CD4-positive, CD25-positive, alpha-beta regulatory T cell (primary cell): ENCODE data around the gene FBXW11. TPM values are rescaled to one million over a fixed set of nuclear protein-coding genes. Genes with fewer than 3 reads are reported as not detected.

Experiments
- ATAC-seq, 2 donors: fragments of 150-1000 bp; cut with Tn5 transposase; one replicate each; pipeline ENCODE4 v1.10.0; 2021; ENCODE audit warnings: low read depth in 2 of 2, moderate number of reproducible peaks in 2 of 2, moderate library complexity in 1 of 2
- DNase-seq, 3 donors: peaks; one replicate each; pipeline versions ENCODE4 v3.0.0 to v3.0.0-alpha.2; 2012 to 2022; ENCODE audit warnings: mixed read lengths in 1 of 3
- H3K27ac ChIP-seq: one replicate; pipeline ENCODE4 v1.7.0; 2013; ENCODE audit warnings: mild to moderate bottlenecking, low read length; ENCODE audit not compliant: insufficient read depth, poor library complexity, severe bottlenecking
- H3K27me3 ChIP-seq: one replicate; pipeline ENCODE4 v1.7.0; 2013; ENCODE audit warnings: low read length; ENCODE audit not compliant: control insufficient read depth, insufficient read depth
- H3K36me3 ChIP-seq: one replicate; pipeline ENCODE4 v1.7.0; 2013; ENCODE audit warnings: mild to moderate bottlenecking, low read length, moderate library complexity; ENCODE audit not compliant: control insufficient read depth, insufficient read depth
- H3K4me1 ChIP-seq: 2 replicates; pipeline ENCODE4 v1.7.0; 2013; ENCODE audit warnings: mild to moderate bottlenecking, low read length; ENCODE audit not compliant: insufficient read depth, control insufficient read depth, poor library complexity, severe bottlenecking
- H3K4me3 ChIP-seq: one replicate; pipeline ENCODE4 v1.7.0; 2013; ENCODE audit warnings: low read depth, mild to moderate bottlenecking, low read length, moderate library complexity
- H3K9me3 ChIP-seq, 2 experiments: 1 replicate in 1 of 2; 2 replicates in 1 of 2; pipeline ENCODE4 v1.7.0; 2013; ENCODE audit warnings: low read length in 2 of 2, mild to moderate bottlenecking in 1 of 2, moderate library complexity in 1 of 2; ENCODE audit not compliant: control insufficient read depth in 2 of 2
- H3K27ac Mint-ChIP-seq, 3 donors: one replicate each; pipeline ENCODE4 v1.8.0; 2020 to 2022; ENCODE audit warnings: mild to moderate bottlenecking in 3 of 3, mixed read lengths in 3 of 3, moderate library complexity in 2 of 3
- H3K27me3 Mint-ChIP-seq: one replicate; pipeline ENCODE4 v1.8.0; 2022; ENCODE audit warnings: mild to moderate bottlenecking, mixed read lengths
- H3K36me3 Mint-ChIP-seq: one replicate; pipeline ENCODE4 v1.8.0; 2020; ENCODE audit warnings: mixed read lengths
- H3K4me1 Mint-ChIP-seq, 4 donors: one replicate each; pipeline ENCODE4 v1.8.0; 2020 to 2022; ENCODE audit warnings: mixed read lengths in 4 of 4, mild to moderate bottlenecking in 1 of 4
- H3K4me3 Mint-ChIP-seq, 4 donors: one replicate each; pipeline ENCODE4 v1.8.0; 2020 to 2022; ENCODE audit warnings: mild to moderate bottlenecking in 4 of 4, mixed read lengths in 4 of 4, moderate library complexity in 3 of 4
- H3K9me3 Mint-ChIP-seq, 7 donors: one replicate each; pipeline ENCODE4 v1.8.0; 2020 to 2022; ENCODE audit warnings: mixed read lengths in 7 of 7, mild to moderate bottlenecking in 3 of 7, moderate library complexity in 2 of 7
- polyA plus RNA-seq, 4 donors: library from polyadenylated mRNA; unstranded; fragments of 300-500 nt; fragmentation: Illumina TruSeq; gene quantifications; one replicate each; pipeline ENCODE4 v1.2.3, GENCODE V29; 2021
- total RNA-seq: library from RNA; stranded (reverse); gene quantifications from one replicate; pipeline ENCODE4 v1.2.3, GENCODE V29; 2022

FBXW11 gene
- total and polyA plus RNA-seq, 5 donors from 2014 or later = 20.6 to 40.7 (median 25.8) TPM

DNA sequence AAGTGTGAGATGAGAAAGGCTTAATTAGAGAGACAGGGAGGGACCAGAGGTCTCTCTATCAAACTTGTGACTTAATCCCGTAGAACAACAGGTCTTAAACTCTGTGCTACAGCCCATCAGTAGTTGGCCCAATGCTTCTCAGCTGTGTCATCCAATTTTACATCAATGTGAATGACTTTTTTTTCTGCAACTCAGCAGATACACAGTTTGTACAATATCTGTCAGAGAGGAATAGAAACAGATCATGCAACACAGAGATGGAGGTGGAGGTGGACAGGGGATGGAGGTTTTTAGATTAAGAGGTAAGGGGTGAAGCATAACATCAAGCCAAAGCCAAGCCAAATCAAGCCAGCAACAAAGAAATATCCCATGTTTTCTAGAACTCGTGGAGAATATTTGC, 43.0 kb downstream of the FBXW11 start:
- DNase-seq (no peak), ATAC-seq (no peak)
- Histone ChIP-seq H3K4me3 (no peak overlapping the region), H3K9me3 (no peaks in the 10 kb centered on the region), H3K36me3 (no peaks in the 10 kb centered on the region), H3K4me1 (peaks cover 34% of the 10 kb centered on the region), H3K27me3 (no peaks in the 10 kb centered on the region), H3K27ac (no peak overlapping the region)
- H3K4me1 Mint-ChIP-seq = peaks cover 43 to 89% (median 70%) of the 10 kb centered on the region in 4 donors
- H3K4me3 Mint-ChIP-seq = no peak overlapping the region
- no peaks in the 10 kb centered on the region for H3K9me3 Mint-ChIP-seq
- H3K36me3 Mint-ChIP-seq = peaks cover 1% of the 10 kb centered on the region
- peak overlapping the region in 2 of 3 donors; percentile 5 to 6 for H3K27ac Mint-ChIP-seq
- no peaks in the 10 kb centered on the region for H3K27me3 Mint-ChIP-seq

DNA sequence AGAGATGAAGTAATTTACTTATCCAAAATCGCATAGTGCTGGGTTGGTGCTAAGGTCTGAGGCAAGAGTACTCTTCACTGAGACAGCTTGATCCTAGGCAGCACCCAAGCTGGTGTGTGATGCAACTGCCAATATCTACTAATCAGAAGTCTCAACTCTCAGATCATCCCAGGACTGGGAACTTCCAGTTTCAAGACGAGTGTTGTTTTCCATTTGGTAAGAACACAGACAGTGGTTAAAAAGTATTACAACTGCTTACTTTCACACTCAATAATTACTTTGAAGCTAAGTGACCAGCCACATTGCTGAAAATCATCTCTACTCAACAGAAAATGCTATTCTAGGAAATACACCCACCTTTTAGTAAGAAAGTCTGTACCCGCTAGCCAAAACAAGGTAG, 45.3 kb downstream of the FBXW11 start:
- Histone ChIP-seq H3K4me1 (peaks cover 47% of the 10 kb centered on the region), H3K27ac (no peak overlapping the region), H3K9me3 (no peaks in the 10 kb centered on the region), H3K4me3 (no peak overlapping the region), H3K27me3 (no peaks in the 10 kb centered on the region), H3K36me3 (no peaks in the 10 kb centered on the region)
- Mint-ChIP-seq H3K36me3 (no peaks in the 10 kb centered on the region), H3K4me3 (no peak overlapping the region), H3K27me3 (no peaks in the 10 kb centered on the region), H3K27ac (no peak overlapping the region), H3K9me3 (no peaks in the 10 kb centered on the region), H3K4me1 (peaks cover 54 to 92% (median 76%) of the 10 kb centered on the region in 4 donors)
- DNase-seq (peak in 1 of 3 donors; percentile 27), ATAC-seq (no peak)

DNA sequence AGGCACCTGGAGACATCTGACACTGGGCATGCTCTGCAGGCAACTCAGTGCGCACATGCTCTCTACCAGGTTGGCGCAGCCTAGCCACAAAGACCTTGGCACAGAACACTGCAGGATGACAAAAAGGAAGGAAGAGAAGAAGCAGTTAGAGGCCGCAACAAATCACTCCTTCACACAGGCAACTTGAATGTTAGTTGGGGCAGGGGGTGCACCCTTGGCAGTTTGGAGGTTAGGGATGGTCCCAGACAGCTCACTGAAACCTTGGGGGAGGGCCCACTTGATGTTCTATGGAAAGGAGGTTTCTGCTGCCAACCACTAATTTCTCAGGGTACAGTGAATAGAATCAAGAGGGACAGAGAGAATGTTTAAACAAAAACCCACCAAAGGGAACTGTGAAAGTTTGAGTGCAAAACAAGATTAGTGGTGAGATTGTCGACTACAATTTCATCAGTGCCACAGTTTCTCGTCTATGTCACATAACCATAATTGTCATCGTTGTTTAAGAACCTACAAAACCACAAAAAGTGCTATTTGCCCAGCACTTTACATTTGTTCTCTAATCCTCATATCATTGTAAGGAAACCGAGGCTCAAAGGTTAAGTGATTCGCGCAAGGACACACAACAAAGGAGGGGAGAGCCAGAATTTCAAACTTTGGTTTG, 48.7 kb downstream of the FBXW11 start:
- no peaks in the 10 kb centered on the region for H3K27me3 ChIP-seq
- no peaks in the 10 kb centered on the region for H3K36me3 ChIP-seq
- peak in 2 of 3 donors; percentile 9 to 28 for DNase-seq
- H3K4me3 ChIP-seq = peak overlapping the region; percentile 38
- peak overlapping the region; percentile 48 to 89 (median 51) for H3K27ac Mint-ChIP-seq
- no peaks in the 10 kb centered on the region for H3K9me3 ChIP-seq
- H3K4me1 Mint-ChIP-seq = peaks cover 67 to 85% (median 75%) of the 10 kb centered on the region in 4 donors
- no peaks in the 10 kb centered on the region for H3K27me3 Mint-ChIP-seq
- H3K4me1 ChIP-seq = peaks cover 37% of the 10 kb centered on the region
- H3K4me3 Mint-ChIP-seq = peak overlapping the region in 3 of 4 donors; percentile 29 to 44 (median 42)
- H3K9me3 Mint-ChIP-seq = no peaks in the 10 kb centered on the region
- no peaks in the 10 kb centered on the region for H3K36me3 Mint-ChIP-seq
- H3K27ac ChIP-seq = no peak overlapping the region
- peak; percentile 45 to 48 for ATAC-seq

DNA sequence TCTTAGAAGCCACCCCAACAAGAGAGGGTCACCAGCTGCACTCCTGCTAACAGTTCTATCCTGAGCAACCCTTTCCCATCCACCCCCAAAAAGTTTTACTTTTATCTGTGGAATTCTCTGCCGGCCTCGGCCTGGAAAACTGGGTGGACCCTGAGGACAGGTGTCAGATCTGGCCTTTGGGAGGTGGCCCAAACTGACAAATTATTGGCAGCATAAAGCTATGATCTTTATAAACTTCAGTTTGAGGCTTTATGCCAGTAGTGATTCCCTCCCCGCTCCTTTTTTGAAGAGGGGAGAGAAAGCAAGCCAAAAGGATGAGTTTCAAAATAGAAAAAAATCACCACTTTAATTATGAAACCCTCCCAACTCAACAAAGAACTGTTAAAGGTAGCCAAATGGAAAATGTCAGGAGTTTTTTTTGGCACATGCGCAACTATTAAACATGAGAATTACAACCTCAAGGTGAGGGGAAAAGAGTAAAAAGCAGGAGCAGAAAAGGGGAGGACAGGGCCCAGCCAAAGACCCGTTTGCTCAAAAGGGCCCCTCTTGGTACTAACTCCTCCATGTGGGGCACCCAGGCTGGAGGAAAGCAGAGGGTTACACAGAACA, 49.4 kb downstream of the FBXW11 start:
- no peaks in the 10 kb centered on the region for H3K27me3 ChIP-seq
- Mint-ChIP-seq H3K27me3 (no peaks in the 10 kb centered on the region), H3K4me3 (peak overlapping the region in 3 of 4 donors; percentile 5 to 42 (median 29)), H3K36me3 (no peaks in the 10 kb centered on the region), H3K4me1 (peaks cover 65 to 80% (median 70%) of the 10 kb centered on the region in 4 donors), H3K9me3 (no peaks in the 10 kb centered on the region), H3K27ac (peak overlapping the region in 2 of 3 donors; percentile 51 to 89)
- H3K4me3 ChIP-seq = no peak overlapping the region
- no peak overlapping the region for H3K27ac ChIP-seq
- ATAC-seq = no peak
- H3K4me1 ChIP-seq = peaks cover 30% of the 10 kb centered on the region
- no peaks in the 10 kb centered on the region for H3K9me3 ChIP-seq
- DNase-seq = no peak
- H3K36me3 ChIP-seq = no peaks in the 10 kb centered on the region

DNA sequence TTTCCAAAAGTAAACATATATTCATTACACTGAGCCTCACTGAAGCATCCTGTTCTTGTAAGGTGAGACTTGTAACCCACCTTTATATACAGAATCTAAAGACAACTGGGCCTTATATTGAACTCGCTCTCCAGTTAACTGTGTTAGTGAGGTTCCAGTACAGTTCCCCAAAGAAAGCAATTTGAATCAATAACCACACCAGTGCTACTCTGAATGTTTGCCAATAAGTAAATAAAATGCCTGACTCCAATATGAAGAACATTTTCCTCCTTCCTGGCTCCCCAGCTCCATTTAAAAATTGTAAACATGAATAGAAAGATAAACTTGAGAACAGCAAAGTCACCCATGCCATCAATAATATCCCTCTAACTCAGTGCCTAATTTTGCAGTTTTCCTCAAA, 50.1 kb downstream of the FBXW11 start:
- peak overlapping the region in 1 of 4 donors; percentile 29 for H3K4me3 Mint-ChIP-seq
- H3K4me1 Mint-ChIP-seq = peaks cover 65 to 76% (median 67%) of the 10 kb centered on the region in 4 donors
- no peaks in the 10 kb centered on the region for H3K36me3 Mint-ChIP-seq
- H3K9me3 Mint-ChIP-seq = no peaks in the 10 kb centered on the region
- Histone ChIP-seq H3K4me1 (peaks cover 27% of the 10 kb centered on the region), H3K36me3 (no peaks in the 10 kb centered on the region), H3K27ac (no peak overlapping the region), H3K4me3 (no peak overlapping the region), H3K27me3 (no peaks in the 10 kb centered on the region), H3K9me3 (no peaks in the 10 kb centered on the region)
- no peaks in the 10 kb centered on the region for H3K27me3 Mint-ChIP-seq
- DNase-seq (no peak), ATAC-seq (no peak)
- peak overlapping the region in 2 of 3 donors; percentile 15 to 59 for H3K27ac Mint-ChIP-seq

DNA sequence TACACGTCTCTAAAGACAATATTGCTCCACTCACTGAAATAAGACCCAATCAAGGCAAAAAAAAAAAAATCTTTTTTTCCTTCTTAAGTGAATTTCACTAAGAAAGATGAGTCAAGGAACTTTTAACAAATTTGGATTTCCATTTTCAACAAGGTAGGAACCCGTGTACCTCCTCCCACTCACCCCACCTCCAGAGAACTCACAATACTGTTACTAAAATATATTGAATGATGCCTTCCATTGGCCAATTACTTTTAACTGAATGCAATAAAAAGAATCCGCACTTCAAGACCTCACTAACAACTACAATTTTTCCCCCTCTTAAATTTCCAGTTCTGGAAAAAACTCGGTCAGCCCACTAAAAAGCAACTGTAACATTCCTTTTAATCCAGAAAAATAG, 50.7 kb downstream of the FBXW11 start:
- no peak for ATAC-seq
- H3K36me3 ChIP-seq = no peaks in the 10 kb centered on the region
- H3K36me3 Mint-ChIP-seq = no peaks in the 10 kb centered on the region
- no peaks in the 10 kb centered on the region for H3K9me3 ChIP-seq
- H3K4me3 ChIP-seq = no peak overlapping the region
- no peak for DNase-seq
- no peak overlapping the region for H3K27ac ChIP-seq
- H3K4me1 Mint-ChIP-seq = peaks cover 60 to 76% (median 63%) of the 10 kb centered on the region in 4 donors
- H3K4me1 ChIP-seq = peaks cover 27% of the 10 kb centered on the region
- no peaks in the 10 kb centered on the region for H3K27me3 Mint-ChIP-seq
- peak overlapping the region in 1 of 3 donors; percentile 15 for H3K27ac Mint-ChIP-seq
- no peaks in the 10 kb centered on the region for H3K9me3 Mint-ChIP-seq
- no peaks in the 10 kb centered on the region for H3K27me3 ChIP-seq
- no peak overlapping the region for H3K4me3 Mint-ChIP-seq

DNA sequence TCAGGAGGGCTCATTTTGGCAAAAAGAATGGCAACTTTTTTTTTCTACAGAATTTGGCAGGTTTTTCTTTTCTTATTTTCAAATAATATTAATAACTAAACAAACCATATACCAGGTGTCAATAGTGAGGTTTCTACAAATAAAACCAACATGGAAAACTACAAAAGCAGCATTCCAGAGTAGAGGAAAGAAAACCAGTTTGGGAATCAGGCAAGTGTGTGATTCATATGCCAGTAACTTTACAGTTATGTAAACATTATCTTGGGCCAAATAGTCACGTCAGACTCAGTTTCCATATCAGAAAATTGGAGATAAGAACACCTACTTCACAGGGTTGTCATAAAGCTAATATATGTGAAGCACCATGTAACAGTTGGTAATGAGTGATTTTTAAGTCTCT, 51.7 kb downstream of the FBXW11 start:
- H3K9me3 Mint-ChIP-seq = no peaks in the 10 kb centered on the region
- H3K27me3 Mint-ChIP-seq = no peaks in the 10 kb centered on the region
- no peak overlapping the region for H3K27ac ChIP-seq
- ATAC-seq = no peak
- no peak overlapping the region for H3K4me3 Mint-ChIP-seq
- peaks cover 27% of the 10 kb centered on the region for H3K4me1 ChIP-seq
- H3K36me3 ChIP-seq = no peaks in the 10 kb centered on the region
- no peaks in the 10 kb centered on the region for H3K27me3 ChIP-seq
- no peak overlapping the region for H3K4me3 ChIP-seq
- DNase-seq = no peak
- peaks cover 55 to 72% (median 62%) of the 10 kb centered on the region in 4 donors for H3K4me1 Mint-ChIP-seq
- no peaks in the 10 kb centered on the region for H3K36me3 Mint-ChIP-seq
- H3K9me3 ChIP-seq = no peaks in the 10 kb centered on the region
- no peak overlapping the region for H3K27ac Mint-ChIP-seq
